HG03442 (cell line): Measurements from ENCODE around the gene ONECUT2.
"Not testable (repeated sequence)": the region's sequence is repeated elsewhere in the genome, so short reads cannot be mapped to it uniquely, and the experiment has no call there.

Experiments
- ATAC-seq: cut with Tn5 transposase; IDR thresholded peaks from one replicate; pipeline ENCODE4 v1.9.1; 2021; ENCODE audit warnings: mild to moderate bottlenecking, moderate library complexity; ENCODE audit not compliant: unreplicated experiment

ONECUT2 gene

DNA sequence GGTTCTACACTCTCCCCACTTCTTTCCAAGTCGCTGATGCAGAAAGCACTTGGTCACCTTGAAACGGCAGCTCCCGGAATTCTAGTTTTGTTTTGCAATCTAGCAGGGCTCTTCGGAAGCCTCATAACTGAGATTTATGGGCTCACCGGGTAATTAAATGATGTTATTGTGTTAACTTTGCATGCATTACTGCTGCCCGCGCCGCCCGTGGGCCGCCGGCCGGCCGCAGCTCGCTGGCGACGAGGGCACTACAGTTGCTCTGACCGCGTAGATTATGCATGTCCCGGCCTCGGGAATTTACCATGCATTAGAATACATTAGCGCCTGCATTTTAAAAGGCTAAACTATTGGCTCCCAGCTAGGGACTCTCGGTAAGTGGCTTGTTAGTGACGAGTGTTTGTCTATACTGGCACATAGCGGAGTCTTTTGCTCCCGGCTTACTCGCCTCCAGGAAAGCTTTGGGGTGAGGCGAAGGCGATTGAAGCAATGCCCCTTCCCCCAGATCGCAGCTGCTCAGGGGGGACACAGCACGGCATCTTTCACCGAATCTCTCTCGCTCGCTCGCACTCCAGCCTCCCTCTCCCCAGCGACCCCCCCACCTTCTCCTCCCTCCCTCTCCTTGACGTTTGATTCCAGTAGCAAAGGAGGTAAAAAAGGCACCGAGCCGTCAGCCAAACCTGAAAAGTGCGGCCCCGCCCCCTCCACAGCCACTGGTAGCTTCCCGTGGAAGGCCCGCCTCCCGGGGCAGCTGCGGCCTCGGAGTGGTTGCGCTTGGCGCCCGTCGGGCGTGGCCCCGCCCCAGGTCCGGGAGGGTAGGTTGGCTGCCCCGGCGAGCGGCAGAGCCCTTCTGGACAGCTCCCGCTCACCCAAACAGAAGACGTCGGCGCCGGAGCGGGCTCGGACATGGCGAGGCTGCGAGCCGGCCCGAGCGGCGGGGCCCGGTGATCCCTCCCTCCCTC, at the start of gene ONECUT2:
TSS of gene ONECUT2 (plus strand) at position 839 of the 959 bp plus-strand sequence. CDS start 343 bp downstream, outside the sequence.
- ATAC-seq: no peak

GRCh38 chr18:57389271-57389670, 45.9 kb upstream of the ONECUT2 start:
- ATAC-seq: no peak

DNA sequence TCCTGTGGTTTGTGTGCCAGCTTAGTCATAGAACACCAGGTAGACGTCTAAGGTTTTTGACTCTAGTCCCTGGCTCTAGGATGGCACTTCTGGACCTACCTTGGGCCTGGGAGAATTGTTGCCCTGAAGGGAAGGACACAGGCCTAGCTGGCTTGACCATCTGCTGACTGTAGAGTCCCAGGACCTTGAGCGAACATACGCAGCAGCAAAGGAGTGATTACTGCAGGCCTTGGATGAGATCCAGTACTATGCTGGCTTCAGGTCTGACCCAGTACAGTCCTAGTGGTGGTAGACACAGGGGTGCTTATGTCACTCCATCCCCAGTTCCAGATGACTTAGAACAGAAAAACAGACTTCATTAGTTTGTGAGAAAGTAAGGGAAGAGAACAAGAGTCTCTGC, 45.1 kb upstream of the ONECUT2 start:
- no peak for ATAC-seq

DNA sequence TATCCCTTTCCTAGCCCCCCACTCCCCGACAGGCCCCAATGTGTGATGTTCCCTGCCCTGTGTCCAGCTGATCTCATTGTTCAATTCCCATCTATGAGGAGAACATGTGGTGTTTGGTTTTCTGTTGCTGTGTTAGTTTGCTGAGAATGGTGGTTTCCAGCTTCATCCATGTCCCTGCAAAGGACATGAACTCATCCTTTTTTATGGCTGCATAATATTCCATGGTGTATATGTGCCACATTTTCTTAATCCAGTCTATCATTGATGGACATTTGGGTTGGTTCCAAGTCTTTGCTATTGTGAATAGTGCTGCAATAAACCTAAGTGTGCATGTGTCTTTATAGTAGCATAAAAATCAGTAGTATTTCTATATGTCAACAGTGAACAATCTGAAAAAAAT, 40.4 kb upstream of the ONECUT2 start:
- ATAC-seq: not testable (repeated sequence)

- not testable (repeated sequence) for ATAC-seq
Measured at GRCh38 chr18:57396831-57397230, 38.3 kb upstream of the ONECUT2 start.

- no peak for ATAC-seq
Measured at GRCh38 chr18:57397440-57398132, 37.6 kb upstream of the ONECUT2 start.

GRCh38 chr18:57404345-57404744, 30.8 kb upstream of the ONECUT2 start:
- ATAC-seq: no peak

DNA sequence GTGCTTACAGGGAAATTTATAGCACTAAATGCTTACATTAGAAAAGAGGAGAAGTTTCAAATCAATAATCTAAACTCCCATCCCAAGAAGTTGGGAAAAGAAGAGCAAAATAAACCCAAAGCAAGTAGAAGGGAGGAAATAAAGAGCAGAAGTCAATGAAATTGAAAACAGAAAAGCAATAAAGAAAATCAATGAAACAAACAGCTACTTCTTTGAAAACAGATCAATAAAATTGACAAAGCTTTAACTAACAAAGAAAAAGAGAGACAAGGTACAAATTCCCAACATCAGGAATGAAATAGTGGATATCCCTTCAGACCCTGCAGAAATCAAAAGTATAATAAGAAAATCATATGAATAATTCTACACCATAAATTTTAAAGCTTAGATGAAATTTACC, 25.5 kb upstream of the ONECUT2 start:
- ATAC-seq: no peak

DNA sequence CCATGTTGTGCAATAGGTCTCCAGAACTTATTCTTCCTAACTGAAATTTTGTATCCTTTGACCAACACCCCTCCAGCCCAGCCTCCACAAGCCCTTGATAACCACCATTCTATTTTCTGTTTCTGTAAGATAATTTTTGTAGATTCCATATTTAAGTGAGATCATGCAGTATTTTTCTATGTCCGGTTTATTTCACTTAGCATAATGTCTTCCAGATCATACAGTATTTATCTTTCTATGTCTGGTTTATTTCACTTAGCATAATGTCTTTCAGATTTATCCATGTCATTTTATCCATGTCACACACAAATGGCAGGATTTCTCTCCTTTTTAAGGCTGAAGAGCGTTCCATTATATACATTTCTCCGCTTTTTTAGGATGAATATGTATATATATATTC, 24.4 kb upstream of the ONECUT2 start:
- no peak for ATAC-seq

GRCh38 chr18:57416542-57416941, 18.6 kb upstream of the ONECUT2 start:
- no peak for ATAC-seq

DNA sequence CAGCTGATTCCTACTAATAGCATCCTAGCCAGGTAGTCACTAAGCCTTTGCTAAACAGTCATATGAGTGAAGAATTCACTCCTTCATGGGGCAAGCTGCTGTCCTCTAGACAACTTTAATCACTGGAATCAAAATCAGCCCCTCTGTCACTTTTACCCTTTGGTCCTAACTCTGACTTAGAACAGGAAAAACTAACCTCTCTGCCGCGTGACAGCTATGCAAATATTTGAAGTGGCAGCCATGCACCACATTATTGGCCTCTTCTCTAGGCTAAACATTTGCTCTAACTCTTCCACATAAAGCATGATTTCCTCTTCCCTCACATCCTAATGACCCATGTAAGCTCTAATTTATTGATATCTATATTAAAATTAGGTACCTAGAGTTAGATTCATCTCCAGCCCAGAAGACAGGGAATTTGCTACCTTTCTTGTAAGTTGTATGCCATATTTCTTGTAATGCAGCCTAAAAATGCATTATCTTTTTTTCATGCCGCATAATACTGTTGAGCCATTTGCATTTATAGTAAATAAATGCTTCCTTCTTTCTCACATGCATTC, 12.8 kb upstream of the ONECUT2 start:
- no peak for ATAC-seq

DNA sequence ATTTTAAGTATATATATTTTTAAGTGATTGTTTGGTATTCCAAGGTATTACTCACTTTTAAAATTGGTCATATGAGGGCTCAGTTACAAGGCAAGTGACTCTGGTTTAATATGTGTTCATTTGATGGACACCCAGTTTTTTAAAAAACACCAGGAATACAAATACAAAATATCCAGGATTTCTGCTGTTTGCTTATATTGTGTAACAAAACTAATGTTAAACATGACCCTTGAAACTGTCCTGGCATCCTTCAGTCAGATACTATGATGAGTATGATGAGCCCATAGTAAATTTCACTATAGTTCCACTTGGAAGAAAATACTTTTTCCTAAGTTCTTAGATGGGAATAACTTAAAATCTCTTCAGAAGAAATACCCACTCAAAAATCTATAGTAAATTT, 11.4 kb upstream of the ONECUT2 start:
- no peak for ATAC-seq

DNA sequence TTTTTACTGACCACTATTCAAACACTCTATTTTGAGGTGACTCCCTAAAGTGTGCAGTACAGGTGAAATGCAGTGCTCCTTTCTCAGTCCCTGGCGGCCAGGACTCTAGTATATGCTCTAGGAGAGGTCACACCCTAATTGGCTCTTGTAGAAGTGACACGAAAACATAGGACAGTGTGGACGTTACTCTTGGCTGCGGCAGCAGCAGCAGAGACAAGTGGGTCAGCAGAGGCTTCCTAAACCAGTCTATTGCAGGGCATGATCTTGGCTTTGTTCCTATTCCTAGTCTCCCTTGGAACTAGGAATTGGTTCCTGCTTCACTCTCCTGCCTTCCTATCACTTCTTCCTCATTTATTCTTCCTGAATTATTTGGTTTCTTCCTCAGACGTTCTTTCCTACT, 10.1 kb upstream of the ONECUT2 start:
- no peak for ATAC-seq

- ATAC-seq: peak; percentile 54
Measured at GRCh38 chr18:57426187-57426586, 9.0 kb upstream of the ONECUT2 start.

DNA sequence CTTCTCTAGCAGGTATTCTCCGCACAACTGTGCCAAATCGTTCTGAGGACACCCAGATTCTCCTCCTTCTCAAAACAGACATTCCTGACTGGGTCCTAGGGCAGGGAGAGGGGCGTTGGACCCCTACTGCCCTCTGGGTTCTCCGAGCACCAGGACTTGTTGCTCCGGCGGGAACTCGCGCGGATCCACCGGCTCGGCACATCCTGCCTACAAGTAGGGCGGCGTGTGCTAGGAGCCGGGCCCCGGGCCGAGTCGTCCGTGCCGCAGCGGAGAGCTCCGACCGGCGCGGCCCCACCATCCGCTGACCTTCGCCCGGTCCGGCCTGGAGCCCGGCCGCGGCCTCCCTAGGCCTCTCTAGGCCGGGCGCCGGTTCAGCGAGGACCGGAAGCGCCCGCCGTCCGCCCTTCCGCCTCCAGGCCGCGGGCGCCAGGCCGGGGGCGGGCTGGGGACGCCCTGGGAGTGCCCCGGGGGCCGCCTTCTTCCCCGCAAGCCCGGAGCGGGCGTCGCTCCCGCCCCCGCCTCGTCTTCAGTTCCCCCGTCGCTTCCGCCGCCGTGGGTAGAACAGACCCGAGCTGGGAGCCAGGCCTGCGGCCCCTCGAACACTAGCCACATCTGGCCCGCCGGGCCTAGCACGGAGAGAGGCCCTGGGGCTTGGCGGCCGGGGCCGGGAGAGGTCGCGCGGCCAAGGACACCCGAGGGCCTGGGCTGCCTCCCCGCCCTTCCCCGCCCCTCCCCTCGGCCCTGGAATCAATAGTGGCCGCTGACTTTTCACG, 7.6 kb upstream of the ONECUT2 start:
- no peak for ATAC-seq

GRCh38 chr18:57428221-57429150, 6.7 kb upstream of the ONECUT2 start:
- no peak for ATAC-seq

- no peak for ATAC-seq
Measured at GRCh38 chr18:57429167-57430078, 5.8 kb upstream of the ONECUT2 start.

DNA sequence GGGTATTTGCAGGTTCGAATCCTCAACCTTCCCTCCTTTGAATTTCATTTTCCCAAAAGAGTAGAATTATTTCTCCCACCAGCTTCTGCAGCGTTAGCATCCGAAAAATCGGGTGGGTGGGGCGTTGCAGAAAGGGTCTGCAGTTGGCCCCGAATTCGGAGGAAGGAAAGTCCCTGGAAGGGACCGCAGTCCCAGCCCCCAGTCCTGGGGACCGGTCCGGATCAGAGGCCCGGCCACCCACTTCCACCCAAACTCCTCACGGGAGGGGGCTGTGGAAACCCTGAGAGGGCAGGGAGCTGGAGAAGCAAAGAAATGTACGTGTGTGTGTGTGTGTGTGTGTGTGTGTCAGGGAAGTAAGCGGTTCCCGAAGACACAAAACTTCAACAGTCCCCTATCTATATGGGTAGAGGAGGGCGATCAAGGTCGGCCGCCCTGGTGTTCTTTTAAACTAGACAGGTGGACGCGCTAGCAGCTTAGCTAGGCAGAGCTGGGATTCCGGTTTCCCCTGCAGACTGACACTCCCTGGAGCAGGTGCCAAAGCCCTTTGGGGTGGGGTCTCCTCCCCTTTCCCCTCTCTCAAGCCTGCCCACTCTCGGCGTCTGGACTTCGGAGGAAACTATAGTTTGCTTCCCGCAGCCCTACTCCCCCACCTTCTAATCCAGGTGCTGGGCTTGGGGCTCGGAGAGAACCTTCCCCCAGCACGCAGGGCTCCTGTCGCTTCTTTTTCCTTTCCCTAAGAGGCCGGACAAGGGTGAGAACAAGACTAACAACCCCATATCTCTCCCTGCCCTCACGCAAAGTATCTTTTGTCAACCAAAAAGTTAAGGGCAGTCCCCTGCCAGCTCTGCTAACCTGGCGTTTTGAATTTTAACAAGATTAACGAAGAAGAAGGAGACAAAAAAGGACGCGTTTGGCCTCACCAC, 4.8 kb upstream of the ONECUT2 start:
- no peak for ATAC-seq
